Measurements from ENCODE around the gene DTNB.

Gene DTNB

GRCh38 chr2:25493207-25493606 lies 180.2 kb downstream of the DTNB start:
- TF ChIP-seq, protein P1, sequence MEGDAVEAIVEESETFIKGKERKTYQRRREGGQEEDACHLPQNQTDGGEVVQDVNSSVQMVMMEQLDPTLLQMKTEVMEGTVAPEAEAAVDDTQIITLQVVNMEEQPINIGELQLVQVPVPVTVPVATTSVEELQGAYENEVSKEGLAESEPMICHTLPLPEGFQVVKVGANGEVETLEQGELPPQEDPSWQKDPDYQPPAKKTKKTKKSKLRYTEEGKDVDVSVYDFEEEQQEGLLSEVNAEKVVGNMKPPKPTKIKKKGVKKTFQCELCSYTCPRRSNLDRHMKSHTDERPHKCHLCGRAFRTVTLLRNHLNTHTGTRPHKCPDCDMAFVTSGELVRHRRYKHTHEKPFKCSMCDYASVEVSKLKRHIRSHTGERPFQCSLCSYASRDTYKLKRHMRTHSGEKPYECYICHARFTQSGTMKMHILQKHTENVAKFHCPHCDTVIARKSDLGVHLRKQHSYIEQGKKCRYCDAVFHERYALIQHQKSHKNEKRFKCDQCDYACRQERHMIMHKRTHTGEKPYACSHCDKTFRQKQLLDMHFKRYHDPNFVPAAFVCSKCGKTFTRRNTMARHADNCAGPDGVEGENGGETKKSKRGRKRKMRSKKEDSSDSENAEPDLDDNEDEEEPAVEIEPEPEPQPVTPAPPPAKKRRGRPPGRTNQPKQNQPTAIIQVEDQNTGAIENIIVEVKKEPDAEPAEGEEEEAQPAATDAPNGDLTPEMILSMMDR (IDR thresholded peaks at IDR 0.05), result no peak
- H3K36me3 ChIP-seq, result no peaks in the 10 kb centered on the region
- no peaks in the 10 kb centered on the region for H3K9me3 ChIP-seq
- no peaks in the 10 kb centered on the region for H3K4me1 ChIP-seq (ENCODE audit: control insufficient read depth in 1 of 2, insufficient read depth in 1 of 2, low read depth in 1 of 2, low read length in 1 of 2)
- H3K4me3 ChIP-seq (ENCODE audit: low read depth in 1 of 2, low read length in 1 of 2), result no peak overlapping the region
- H3K27ac ChIP-seq, result no peak overlapping the region
- H3K27me3 ChIP-seq, result no peaks in the 10 kb centered on the region

DNA sequence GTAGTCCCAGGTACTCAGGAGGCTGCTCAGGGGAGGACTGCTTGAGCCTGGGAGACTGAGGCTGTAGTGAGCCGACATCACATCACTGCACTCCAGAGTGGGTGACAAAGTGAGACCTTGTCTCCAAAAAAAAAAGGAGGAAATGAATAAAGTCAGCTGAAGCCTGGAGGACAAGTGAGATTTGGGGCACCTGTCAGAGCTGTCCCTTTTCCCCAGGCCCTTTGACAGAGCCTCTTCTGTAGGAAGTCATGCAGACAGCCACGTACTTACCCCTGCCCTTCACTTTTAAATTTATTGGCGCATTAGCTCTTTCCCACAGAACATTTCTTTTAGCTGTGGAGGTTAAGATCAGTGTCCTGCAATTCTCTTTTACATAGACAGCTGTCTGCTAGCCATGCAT lies 180.7 kb downstream of the DTNB start:
- H3K9me3 ChIP-seq, result no peaks in the 10 kb centered on the region
- TF ChIP-seq, protein P1 (IDR thresholded peaks at IDR 0.05), result no peak
- H3K27ac ChIP-seq, result no peak overlapping the region
- no peaks in the 10 kb centered on the region for H3K27me3 ChIP-seq
- no peaks in the 10 kb centered on the region for H3K4me1 ChIP-seq (ENCODE audit: control insufficient read depth in 1 of 2, insufficient read depth in 1 of 2, low read depth in 1 of 2, low read length in 1 of 2)
- H3K4me3 ChIP-seq (ENCODE audit: low read depth in 1 of 2, low read length in 1 of 2), result no peak overlapping the region
- H3K36me3 ChIP-seq, result no peaks in the 10 kb centered on the region

GRCh38 chr2:25491966-25492532 lies 181.3 kb downstream of the DTNB start:
- no peak overlapping the region for H3K27ac ChIP-seq
- no peaks in the 10 kb centered on the region for H3K27me3 ChIP-seq
- no peaks in the 10 kb centered on the region for H3K9me3 ChIP-seq
- no peak overlapping the region for H3K4me3 ChIP-seq (ENCODE audit: low read depth in 1 of 2, low read length in 1 of 2)
- no peaks in the 10 kb centered on the region for H3K4me1 ChIP-seq (ENCODE audit: control insufficient read depth in 1 of 2, insufficient read depth in 1 of 2, low read depth in 1 of 2, low read length in 1 of 2)
- TF ChIP-seq, protein P1 (IDR thresholded peaks at IDR 0.05), result no peak
- no peaks in the 10 kb centered on the region for H3K36me3 ChIP-seq

- H3K4me1 ChIP-seq (ENCODE audit: control insufficient read depth in 1 of 2, insufficient read depth in 1 of 2, low read depth in 1 of 2, low read length in 1 of 2), result no peaks in the 10 kb centered on the region
- H3K4me3 ChIP-seq (ENCODE audit: low read depth in 1 of 2, low read length in 1 of 2), result no peak overlapping the region
- TF ChIP-seq, protein P1 (IDR thresholded peaks at IDR 0.05), result no peak
- H3K9me3 ChIP-seq, result no peaks in the 10 kb centered on the region
- no peak overlapping the region for H3K27ac ChIP-seq
- H3K36me3 ChIP-seq, result no peaks in the 10 kb centered on the region
- no peaks in the 10 kb centered on the region for H3K27me3 ChIP-seq
These were observed 182.2 kb downstream of the DTNB start for GRCh38 chr2:25491003-25491696.

- Histone ChIP-seq H3K36me3 (no peaks in the 10 kb centered on the region), H3K9me3 (no peaks in the 10 kb centered on the region), H3K4me1 (ENCODE audit: control insufficient read depth in 1 of 2, insufficient read depth in 1 of 2, low read depth in 1 of 2, low read length in 1 of 2) (no peaks in the 10 kb centered on the region), H3K27me3 (no peaks in the 10 kb centered on the region), H3K27ac (no peak overlapping the region), H3K4me3 (ENCODE audit: low read depth in 1 of 2, low read length in 1 of 2) (no peak overlapping the region)
- TF ChIP-seq, protein P1 (IDR thresholded peaks at IDR 0.05), result no peak
These were observed 183.2 kb downstream of the DTNB start for GRCh38 chr2:25490217-25490616.

Data from neutrophil (primary cell).